Endodermal cell (in vitro differentiated cells): Measurements from ENCODE around the gene PRKCA. TPM values are rescaled to one million over a fixed set of nuclear protein-coding genes. Genes with fewer than 3 reads are reported as not detected.

Experiments
- DNase-seq: peaks from one replicate; pipeline ENCODE4 v3.0.0-alpha.2; 2017
- H3K27ac ChIP-seq: 2 replicates; pipeline ENCODE4 v1.5.1; 2013; ENCODE audit warnings: mild to moderate bottlenecking, low read depth, low read length, moderate library complexity
- H3K27me3 ChIP-seq: 2 replicates; pipeline ENCODE4 v1.6.1; 2013; ENCODE audit warnings: mild to moderate bottlenecking, low read length, moderate library complexity; ENCODE audit not compliant: insufficient read depth, control insufficient read depth, poor library complexity, severe bottlenecking
- H3K36me3 ChIP-seq: 2 replicates; pipeline ENCODE4 v1.7.0; 2013; ENCODE audit warnings: mild to moderate bottlenecking, low read length, moderate library complexity; ENCODE audit not compliant: control insufficient read depth, insufficient read depth
- H3K4me1 ChIP-seq: one replicate; pipeline ENCODE4 v1.7.0; 2013; ENCODE audit warnings: low read length; ENCODE audit not compliant: control insufficient read depth, insufficient read depth
- H3K4me3 ChIP-seq: 2 replicates; pipeline ENCODE4 v1.5.1; 2013; ENCODE audit warnings: mild to moderate bottlenecking, low read length, moderate library complexity
- H3K9ac ChIP-seq: 2 replicates; pipeline ENCODE4 v1.6.1; 2013; ENCODE audit warnings: mild to moderate bottlenecking, low read length, moderate library complexity; ENCODE audit not compliant: poor library complexity, severe bottlenecking; ENCODE audit errors: extremely low read depth
- H3K9me3 ChIP-seq: 2 replicates; pipeline ENCODE4 v1.6.1; 2013; ENCODE audit warnings: mild to moderate bottlenecking, low read length, moderate library complexity; ENCODE audit not compliant: control insufficient read depth
- H3K27ac Mint-ChIP-seq: 2 replicates; pipeline ENCODE4 v1.8.0; 2020; ENCODE audit warnings: mixed read lengths
- H3K27me3 Mint-ChIP-seq: 2 replicates; pipeline ENCODE4 v1.8.0; 2021; ENCODE audit warnings: mild to moderate bottlenecking, mixed read lengths; ENCODE audit not compliant: insufficient read depth
- H3K36me3 Mint-ChIP-seq: 2 replicates; pipeline ENCODE4 v1.8.0; 2020; ENCODE audit warnings: low read depth, mixed read lengths
- H3K4me1 Mint-ChIP-seq: 2 replicates; pipeline ENCODE4 v1.8.0; 2020; ENCODE audit warnings: mixed read lengths
- H3K4me3 Mint-ChIP-seq: 2 replicates; pipeline ENCODE4 v1.8.0; 2020; ENCODE audit warnings: mild to moderate bottlenecking, moderate library complexity, mixed read lengths
- H3K9me3 Mint-ChIP-seq: 2 replicates; pipeline ENCODE4 v1.8.0; 2020; ENCODE audit warnings: mild to moderate bottlenecking, mixed read lengths
- WGBS, 2 experiments: methylation state at CpG; one replicate each; pipeline versions ENCODE4 v1.1.5 to v1.1.7; 2013; ENCODE audit warnings: missing lambda C conversion rate in 2 of 2, mixed read lengths in 1 of 2; ENCODE audit not compliant: insufficient coverage in 1 of 2, insufficient read length in 1 of 2; 5-methylcytosine and 5-hydroxymethylcytosine counted together
- total RNA-seq, 2 donors: library from RNA; stranded (reverse); fragmentation: NEBNext Ultra II Directional in 1 of 2; extraction: Animal tissue kit (Norgen Biotek cat#: 25700) in 1 of 2; gene quantifications; 2 replicates in 1 of 2; 3 replicates in 1 of 2; pipeline ENCODE4 v1.2.1, GENCODE V29; 2021
- TF ChIP-seq, protein P1 (sequence below): fragments of 200-600 bp; sonication (generic); conservative IDR thresholded peaks from 2 replicates; pipeline ENCODE4 v1.5.0; 2021; ENCODE audit warnings: antibody characterized with exemption, mild to moderate bottlenecking

PRKCA gene
- total RNA-seq, 2 donors from 2014 or later = 8.7 to 14.6 TPM

DNA sequence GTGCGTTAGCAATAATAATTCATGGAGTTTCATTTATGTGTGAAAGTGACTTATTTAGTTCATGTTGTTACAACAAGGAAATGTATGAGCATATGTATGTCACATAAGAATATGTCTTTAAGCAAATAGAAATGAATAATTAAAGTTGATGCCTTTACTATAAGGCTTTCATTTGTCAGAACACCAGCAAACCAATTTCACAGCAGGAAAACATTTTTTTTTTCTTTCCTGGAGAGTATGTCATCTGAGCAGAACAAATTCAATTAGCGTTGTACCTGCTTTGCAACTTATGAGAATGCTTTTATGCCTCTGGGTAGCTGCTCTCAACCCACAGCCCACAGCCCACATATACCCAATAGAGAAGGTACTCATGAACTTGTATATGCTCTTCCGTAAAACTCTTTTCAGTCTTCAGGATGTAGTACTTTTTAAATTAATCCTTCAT is 46.9 kb upstream of the PRKCA start:
- Mint-ChIP-seq H3K4me3 (no peak overlapping the region), H3K27ac (no peak overlapping the region), H3K36me3 (no peaks in the 10 kb centered on the region), H3K27me3 (no peaks in the 10 kb centered on the region), H3K9me3 (no peaks in the 10 kb centered on the region), H3K4me1 (no peaks in the 10 kb centered on the region)
- no peak overlapping the region for H3K4me3 ChIP-seq
- WGBS, 2 experiments = 93 to 100% methylated on average over 2 to 3 of the region's 3 CpGs
- no peak overlapping the region for H3K27ac ChIP-seq
- H3K9me3 ChIP-seq = no peaks in the 10 kb centered on the region
- TF ChIP-seq, protein P1, sequence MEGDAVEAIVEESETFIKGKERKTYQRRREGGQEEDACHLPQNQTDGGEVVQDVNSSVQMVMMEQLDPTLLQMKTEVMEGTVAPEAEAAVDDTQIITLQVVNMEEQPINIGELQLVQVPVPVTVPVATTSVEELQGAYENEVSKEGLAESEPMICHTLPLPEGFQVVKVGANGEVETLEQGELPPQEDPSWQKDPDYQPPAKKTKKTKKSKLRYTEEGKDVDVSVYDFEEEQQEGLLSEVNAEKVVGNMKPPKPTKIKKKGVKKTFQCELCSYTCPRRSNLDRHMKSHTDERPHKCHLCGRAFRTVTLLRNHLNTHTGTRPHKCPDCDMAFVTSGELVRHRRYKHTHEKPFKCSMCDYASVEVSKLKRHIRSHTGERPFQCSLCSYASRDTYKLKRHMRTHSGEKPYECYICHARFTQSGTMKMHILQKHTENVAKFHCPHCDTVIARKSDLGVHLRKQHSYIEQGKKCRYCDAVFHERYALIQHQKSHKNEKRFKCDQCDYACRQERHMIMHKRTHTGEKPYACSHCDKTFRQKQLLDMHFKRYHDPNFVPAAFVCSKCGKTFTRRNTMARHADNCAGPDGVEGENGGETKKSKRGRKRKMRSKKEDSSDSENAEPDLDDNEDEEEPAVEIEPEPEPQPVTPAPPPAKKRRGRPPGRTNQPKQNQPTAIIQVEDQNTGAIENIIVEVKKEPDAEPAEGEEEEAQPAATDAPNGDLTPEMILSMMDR = no peak
- no peaks in the 10 kb centered on the region for H3K4me1 ChIP-seq
- no peak for DNase-seq
- H3K27me3 ChIP-seq = no peaks in the 10 kb centered on the region
- H3K36me3 ChIP-seq = no peaks in the 10 kb centered on the region
- no peak overlapping the region for H3K9ac ChIP-seq

DNA sequence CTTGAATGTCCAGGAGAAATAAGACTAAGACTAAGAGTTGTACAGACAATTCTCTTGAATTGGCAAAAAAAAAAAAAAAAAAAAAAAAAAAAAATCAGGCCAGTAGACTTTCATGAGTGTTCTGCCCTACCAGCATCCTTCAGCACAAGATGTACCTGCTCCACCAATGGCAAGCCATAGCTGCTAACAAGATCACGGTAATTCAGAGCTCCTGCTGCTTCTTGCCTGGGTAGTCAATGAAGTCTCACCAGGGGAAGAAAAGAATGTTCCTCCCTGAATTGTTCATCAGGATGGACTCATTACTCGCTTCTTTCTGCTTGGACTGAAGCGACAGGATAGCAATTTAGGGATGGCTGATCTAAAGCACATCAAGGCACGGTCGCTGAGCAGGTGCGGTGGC is 42.1 kb upstream of the PRKCA start:
- H3K27ac ChIP-seq = no peak overlapping the region
- Mint-ChIP-seq H3K4me1 (peaks cover 2% of the 10 kb centered on the region), H3K9me3 (peaks cover 7% of the 10 kb centered on the region), H3K36me3 (no peaks in the 10 kb centered on the region), H3K4me3 (no peak overlapping the region), H3K27me3 (no peaks in the 10 kb centered on the region), H3K27ac (no peak overlapping the region)
- TF ChIP-seq, protein P1 = no peak
- H3K27me3 ChIP-seq = no peaks in the 10 kb centered on the region
- peak; percentile 54 for DNase-seq
- no peak overlapping the region for H3K4me3 ChIP-seq
- peaks cover 5% of the 10 kb centered on the region for H3K9me3 ChIP-seq
- no peaks in the 10 kb centered on the region for H3K36me3 ChIP-seq
- H3K9ac ChIP-seq = no peak overlapping the region
- no peaks in the 10 kb centered on the region for H3K4me1 ChIP-seq
- WGBS, 2 experiments = 89 to 90% methylated on average over 4 to 6 of the region's 6 CpGs

DNA sequence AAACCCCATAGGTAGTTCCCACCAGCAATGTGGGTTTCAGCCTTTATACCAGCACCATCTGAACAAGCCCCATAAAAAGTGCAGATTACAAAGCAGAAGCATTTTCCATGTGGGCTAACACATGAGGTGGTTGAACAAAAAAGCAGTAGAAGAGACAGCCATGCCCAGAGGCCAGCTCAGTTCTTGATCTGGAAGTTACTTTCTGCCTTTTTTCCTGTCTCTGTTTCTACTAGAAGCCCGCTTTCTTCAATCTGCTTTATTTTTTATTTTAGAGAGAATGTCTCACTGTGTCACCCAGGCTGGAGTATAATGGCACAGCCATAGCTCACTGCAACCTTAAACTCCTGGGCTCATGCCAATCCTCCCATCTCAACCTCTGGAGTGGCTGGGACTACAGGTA is 41.7 kb upstream of the PRKCA start:
- WGBS, 2 experiments = 100% methylated on average over 1 of the region's 1 CpG; no CpG with 5 or more reads in 1 of the 2 experiments
- Mint-ChIP-seq H3K4me1 (peaks cover 6% of the 10 kb centered on the region), H3K27me3 (no peaks in the 10 kb centered on the region)

More for the DNA sequence above, 41.7 kb upstream of the PRKCA start:
- Mint-ChIP-seq H3K9me3 (peaks cover 7% of the 10 kb centered on the region), H3K4me3 (no peak overlapping the region), H3K36me3 (no peaks in the 10 kb centered on the region), H3K27ac (no peak overlapping the region)
- Histone ChIP-seq H3K27me3 (no peaks in the 10 kb centered on the region), H3K4me3 (no peak overlapping the region), H3K36me3 (no peaks in the 10 kb centered on the region), H3K9me3 (peaks cover 5% of the 10 kb centered on the region), H3K4me1 (no peaks in the 10 kb centered on the region), H3K27ac (no peak overlapping the region), H3K9ac (no peak overlapping the region)
- TF ChIP-seq, protein P1 = no peak
- DNase-seq = no peak
